PFSK-1 (cell line): ENCODE results near the gene DSG4.

ENCODE experiments used
- POLR2AphosphoS5 ChIP-seq: IDR thresholded peaks from 2 replicates; pipeline ENCODE4 v1.6.1; 2012; ENCODE audit warnings: low read depth, mild to moderate bottlenecking, control low read depth, low read length, moderate library complexity
- TAF1 ChIP-seq: IDR thresholded peaks from 2 replicates; pipeline ENCODE4 v1.6.1; 2012; ENCODE audit warnings: low read length, control low read depth, borderline replicate concordance; ENCODE audit not compliant: insufficient read depth

- TF ChIP-seq POLR2AphosphoS5 (no peak), TAF1 (no peak)
Observed at GRCh38 chr18:31398191-31398590, 21.6 kb downstream of the DSG4 start.
